Uterus (tissue), 2 donors: ENCODE measurements around the gene TMEM131.

Source experiments
- CTCF ChIP-seq, 4 experiments: fragments of 200-600 bp in 2 of 4; fragments of 450-650 bp in 2 of 4; sonication (generic) in 2 of 4; IDR thresholded peaks; one replicate each; pipeline ENCODE4 v1.5.1; 2016 to 2019; ENCODE audit warnings: antibody characterized with exemption in 4 of 4, mild to moderate bottlenecking in 2 of 4, moderate library complexity in 1 of 4
- POLR2A ChIP-seq, 2 donors: fragments of 450-650 bp; IDR thresholded peaks; one replicate each; pipeline ENCODE4 v1.6.1; 2016; ENCODE audit warnings: antibody characterized with exemption in 2 of 2, mild to moderate bottlenecking in 1 of 2, moderate library complexity in 1 of 2

GRCh38 chr2:97708048-97708380 lies 287.7 kb downstream of the TMEM131 start:
- no peak for TF ChIP-seq CTCF (IDR thresholded peaks at IDR 0.05)
- no peak for TF ChIP-seq POLR2A (IDR thresholded peaks at IDR 0.05)
